BJ (cell line): ENCODE data around the gene MTUS2. TPM values are rescaled to one million over a fixed set of nuclear protein-coding genes. Genes with fewer than 3 reads are reported as not detected.

Source experiments
- CTCF ChIA-PET: fragments of 350-600 bp; formaldehyde crosslinking; extraction: SDS; loops from one replicate; lab custom pipeline; 2021; ENCODE audit warnings: antibody characterized with exemption, inconsistent platforms; lab: Yijun Ruan, JAX
- POLR2A ChIA-PET: fragments of 300-600 bp; sonication (Branson Sonifier 250); formaldehyde crosslinking; extraction: SDS; loops from one replicate; lab custom pipeline; 2021; ENCODE audit warnings: antibody characterized with exemption; lab: Charles Lee
- DNase-seq: peaks from one replicate; pipeline ENCODE4 v3.0.0-alpha.2; 2011; ENCODE audit warnings: low read depth
- H3K27me3 ChIP-seq: 2 replicates; pipeline ENCODE4 v1.6.0; 2011; ENCODE audit warnings: low read length; ENCODE audit not compliant: control insufficient read depth, insufficient read depth
- H3K36me3 ChIP-seq: 2 replicates; pipeline ENCODE4 v1.5.1; 2011; ENCODE audit warnings: low read length; ENCODE audit not compliant: control insufficient read depth, insufficient read depth
- H3K4me3 ChIP-seq: 2 replicates; pipeline ENCODE4 v1.5.1; 2011; ENCODE audit warnings: low read depth, mild to moderate bottlenecking, control low read depth, low read length
- polyA plus RNA-seq: library from polyadenylated mRNA; depleted of rRNA; stranded (reverse); fragments of >200 nt; gene quantifications from 2 replicates; pipeline ENCODE4 v1.2.3, GENCODE V29; 2011
- TF ChIP-seq, protein P1 (sequence below): IDR thresholded peaks from 2 replicates; pipeline ENCODE4 v1.5.1; 2011; ENCODE audit warnings: low read depth, mild to moderate bottlenecking, control low read depth, inconsistent platforms, low read length, moderate library complexity; ENCODE audit not compliant: insufficient read depth

MTUS2 gene
- polyA plus RNA-seq, 1 experiment = 0.05 TPM

GRCh38 chr13:29534083-29534482 is 713.9 kb downstream of the MTUS2 start:
- POLR2A ChIA-PET = no interaction called here
- no peaks in the 10 kb centered on the region for H3K27me3 ChIP-seq
- CTCF ChIA-PET = interaction anchor here (0.6 kb wide), 1 partner anchor 864 kb away, joined by 3 read pairs; no protein-coding TSS in a partner anchor
- H3K4me3 ChIP-seq = no peak overlapping the region
- H3K36me3 ChIP-seq = peaks cover 26% of the 10 kb centered on the region
- DNase-seq = no peak
- TF ChIP-seq, protein P1, sequence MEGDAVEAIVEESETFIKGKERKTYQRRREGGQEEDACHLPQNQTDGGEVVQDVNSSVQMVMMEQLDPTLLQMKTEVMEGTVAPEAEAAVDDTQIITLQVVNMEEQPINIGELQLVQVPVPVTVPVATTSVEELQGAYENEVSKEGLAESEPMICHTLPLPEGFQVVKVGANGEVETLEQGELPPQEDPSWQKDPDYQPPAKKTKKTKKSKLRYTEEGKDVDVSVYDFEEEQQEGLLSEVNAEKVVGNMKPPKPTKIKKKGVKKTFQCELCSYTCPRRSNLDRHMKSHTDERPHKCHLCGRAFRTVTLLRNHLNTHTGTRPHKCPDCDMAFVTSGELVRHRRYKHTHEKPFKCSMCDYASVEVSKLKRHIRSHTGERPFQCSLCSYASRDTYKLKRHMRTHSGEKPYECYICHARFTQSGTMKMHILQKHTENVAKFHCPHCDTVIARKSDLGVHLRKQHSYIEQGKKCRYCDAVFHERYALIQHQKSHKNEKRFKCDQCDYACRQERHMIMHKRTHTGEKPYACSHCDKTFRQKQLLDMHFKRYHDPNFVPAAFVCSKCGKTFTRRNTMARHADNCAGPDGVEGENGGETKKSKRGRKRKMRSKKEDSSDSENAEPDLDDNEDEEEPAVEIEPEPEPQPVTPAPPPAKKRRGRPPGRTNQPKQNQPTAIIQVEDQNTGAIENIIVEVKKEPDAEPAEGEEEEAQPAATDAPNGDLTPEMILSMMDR = no peak

GRCh38 chr13:29535663-29536655 is 715.8 kb downstream of the MTUS2 start:
- ChIA-PET CTCF (interaction anchor here (2.9 kb wide), 1 partner anchor 28 kb away, joined by 10 read pairs; no protein-coding TSS in a partner anchor), POLR2A (no interaction called here)
- TF ChIP-seq, protein P1 = no peak
- no peak for DNase-seq
- Histone ChIP-seq H3K4me3 (no peak overlapping the region), H3K27me3 (no peaks in the 10 kb centered on the region), H3K36me3 (peaks cover 19% of the 10 kb centered on the region)

DNA sequence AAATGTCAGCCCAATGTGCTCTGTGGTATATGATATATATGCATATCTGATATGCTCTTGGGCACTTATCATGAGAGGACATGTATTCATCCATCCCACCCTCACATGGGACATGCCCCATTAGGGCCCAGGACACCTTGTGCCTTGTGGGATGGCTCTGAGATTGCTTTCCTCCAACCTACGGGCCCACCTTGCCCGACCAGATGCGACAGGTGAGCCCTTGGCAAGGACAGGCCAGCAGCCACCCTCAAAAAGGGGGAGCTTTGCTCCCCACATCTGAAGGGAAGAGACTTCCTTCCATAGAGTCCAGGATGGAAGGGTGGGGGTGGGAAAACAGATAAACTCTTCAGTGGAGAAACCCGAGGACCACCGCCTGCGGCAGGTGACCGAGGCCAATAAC is 716.7 kb downstream of the MTUS2 start:
- no peaks in the 10 kb centered on the region for H3K27me3 ChIP-seq
- no peak for DNase-seq
- peaks cover 21% of the 10 kb centered on the region for H3K36me3 ChIP-seq
- CTCF ChIA-PET = interaction anchor here (1.0 to 2.9 kb wide), 2 partner anchors 9 to 29 kb away, joined by 3 to 10 read pairs; no protein-coding TSS in a partner anchor
- POLR2A ChIA-PET = no interaction called here
- H3K4me3 ChIP-seq = no peak overlapping the region
- TF ChIP-seq, protein P1 = no peak

GRCh38 chr13:29537736-29538651 is 717.9 kb downstream of the MTUS2 start:
- TF ChIP-seq, protein P1 = no peak
- no peaks in the 10 kb centered on the region for H3K27me3 ChIP-seq
- ChIA-PET POLR2A (no interaction called here), CTCF (interaction anchor here (1.0 to 2.9 kb wide), 3 partner anchors 10 to 30 kb away, joined by 3 to 10 read pairs (median 3); no protein-coding TSS in a partner anchor)
- no peak for DNase-seq
- H3K36me3 ChIP-seq = peaks cover 17% of the 10 kb centered on the region
- H3K4me3 ChIP-seq = no peak overlapping the region
